SU-DHL-6 (cell line): ENCODE results near the gene SATL1.

ENCODE experiments used
- H2AFZ ChIP-seq: fragments of 200-600 bp; sonication (generic); 2 replicates; pipeline ENCODE4 v1.6.1; 2014; ENCODE audit warnings: low read depth, mild to moderate bottlenecking, moderate library complexity, mixed read lengths, antibody characterized with exemption, low read length; ENCODE audit not compliant: severe bottlenecking
- H3F3A ChIP-seq: fragments of 200-600 bp; shearing (Covaris generic); 2 replicates; pipeline ENCODE4 v1.6.0; 2016; ENCODE audit warnings: antibody characterized with exemption, mild to moderate bottlenecking; ENCODE audit not compliant: insufficient read depth
- H3K27ac ChIP-seq: fragments of 200-600 bp; sonication (generic); 2 replicates; pipeline ENCODE4 v1.5.1; 2016; ENCODE audit warnings: low read depth, mild to moderate bottlenecking, low read length, moderate library complexity, mixed read lengths
- H3K27me3 ChIP-seq: fragments of 200-600 bp; sonication (generic), shearing (Covaris generic); 2 replicates; pipeline ENCODE4 v1.6.0; 2014; ENCODE audit warnings: mild to moderate bottlenecking, low read length
- H3K36me3 ChIP-seq: fragments of 200-600 bp; sonication (generic); 2 replicates; pipeline ENCODE4 v1.6.1; 2014; ENCODE audit warnings: mild to moderate bottlenecking, low read length, mixed read lengths
- H3K4me2 ChIP-seq: fragments of 300-600, 200-600 bp; shearing (Covaris generic), sonication (generic); 2 replicates; pipeline ENCODE4 v1.6.0; 2014; ENCODE audit warnings: low read length, low read depth, mild to moderate bottlenecking; ENCODE audit not compliant: poor library complexity, severe bottlenecking
- H3K4me3 ChIP-seq: fragments of 200-600 bp; sonication (generic); 2 replicates; pipeline ENCODE4 v1.5.1; 2014; ENCODE audit warnings: antibody characterized with exemption, low read length, mild to moderate bottlenecking, mixed read lengths; ENCODE audit not compliant: insufficient read depth, poor library complexity, severe bottlenecking
- H3K79me2 ChIP-seq: fragments of 200-600 bp; sonication (generic); 2 replicates; pipeline ENCODE4 v1.6.1; 2014; ENCODE audit warnings: mild to moderate bottlenecking, low read length, moderate library complexity; ENCODE audit not compliant: insufficient read depth
- H3K9ac ChIP-seq: fragments of 200-600 bp; sonication (generic); 2 replicates; pipeline ENCODE4 v1.7.0; 2014; ENCODE audit warnings: mild to moderate bottlenecking, low read length
- H3K9me2 ChIP-seq: fragments of 200-600 bp; sonication (generic); replicated peaks from 2 replicates; pipeline ENCODE4 v1.6.1; 2014; ENCODE audit warnings: low read length; ENCODE audit not compliant: insufficient read depth
- H3K9me3 ChIP-seq: fragments of 200-600 bp; sonication (generic); 2 replicates; pipeline ENCODE4 v1.6.1; 2014; ENCODE audit warnings: low read length, mixed read lengths; ENCODE audit not compliant: insufficient read depth
- H4K20me1 ChIP-seq: fragments of 200-600 bp; sonication (generic); 2 replicates; pipeline ENCODE4 v1.6.1; 2014; ENCODE audit warnings: low read depth, mild to moderate bottlenecking, antibody characterized with exemption, low read length, moderate library complexity, mixed read lengths
- EZH2phosphoT487 ChIP-seq: fragments of 200-600 bp; sonication (generic), shearing (Covaris generic); conservative IDR thresholded peaks from 2 replicates; pipeline ENCODE4 v1.6.1; 2018; ENCODE audit warnings: mild to moderate bottlenecking, antibody characterized with exemption, low read length, moderate library complexity, mixed read lengths
- TF ChIP-seq, protein P1 (sequence below): fragments of 200-600 bp; sonication (generic); IDR thresholded peaks from one replicate; pipeline ENCODE4 v1.5.1; 2017; ENCODE audit warnings: antibody characterized with exemption, mild to moderate bottlenecking, low read length, moderate library complexity; ENCODE audit not compliant: insufficient read depth, poor library complexity, severe bottlenecking

Gene SATL1

DNA sequence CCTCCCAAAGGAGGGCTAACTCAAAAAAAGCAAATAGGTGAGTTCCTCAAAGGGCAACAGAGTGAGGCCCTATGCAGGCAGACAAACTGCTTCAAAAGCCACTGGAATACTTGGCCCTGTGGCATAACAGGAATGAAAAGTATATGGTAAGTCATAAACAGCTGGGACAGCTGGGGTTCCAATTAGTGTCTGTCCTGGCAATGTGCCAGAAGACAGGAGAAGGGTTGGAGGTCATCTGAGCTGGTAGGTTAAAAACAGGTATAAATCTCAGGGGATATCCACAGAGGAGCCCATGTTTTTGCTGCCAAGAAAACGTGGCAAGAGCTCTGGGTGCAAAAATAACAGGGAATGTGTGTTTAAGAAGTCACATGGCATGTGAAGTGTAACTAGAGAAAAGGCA, 128.3 kb downstream of the SATL1 start:
- Histone ChIP-seq H3K27ac (no peak overlapping the region), H3K36me3 (no peaks in the 10 kb centered on the region), H3K27me3 (no peaks in the 10 kb centered on the region), H3K4me3 (no peak overlapping the region), H3K9ac (no peak overlapping the region), H3K79me2 (no peaks in the 10 kb centered on the region), H3K4me2 (no peak overlapping the region), H4K20me1 (no peaks in the 10 kb centered on the region), H3K9me3 (no peaks in the 10 kb centered on the region), H2AFZ (no peak overlapping the region), H3F3A (peaks cover 3% of the 10 kb centered on the region; the same call in 1 of the 2 replicates), H3K9me2 (no peaks in the 10 kb centered on the region)
- TF ChIP-seq, protein P1, sequence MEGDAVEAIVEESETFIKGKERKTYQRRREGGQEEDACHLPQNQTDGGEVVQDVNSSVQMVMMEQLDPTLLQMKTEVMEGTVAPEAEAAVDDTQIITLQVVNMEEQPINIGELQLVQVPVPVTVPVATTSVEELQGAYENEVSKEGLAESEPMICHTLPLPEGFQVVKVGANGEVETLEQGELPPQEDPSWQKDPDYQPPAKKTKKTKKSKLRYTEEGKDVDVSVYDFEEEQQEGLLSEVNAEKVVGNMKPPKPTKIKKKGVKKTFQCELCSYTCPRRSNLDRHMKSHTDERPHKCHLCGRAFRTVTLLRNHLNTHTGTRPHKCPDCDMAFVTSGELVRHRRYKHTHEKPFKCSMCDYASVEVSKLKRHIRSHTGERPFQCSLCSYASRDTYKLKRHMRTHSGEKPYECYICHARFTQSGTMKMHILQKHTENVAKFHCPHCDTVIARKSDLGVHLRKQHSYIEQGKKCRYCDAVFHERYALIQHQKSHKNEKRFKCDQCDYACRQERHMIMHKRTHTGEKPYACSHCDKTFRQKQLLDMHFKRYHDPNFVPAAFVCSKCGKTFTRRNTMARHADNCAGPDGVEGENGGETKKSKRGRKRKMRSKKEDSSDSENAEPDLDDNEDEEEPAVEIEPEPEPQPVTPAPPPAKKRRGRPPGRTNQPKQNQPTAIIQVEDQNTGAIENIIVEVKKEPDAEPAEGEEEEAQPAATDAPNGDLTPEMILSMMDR: no peak
- no peak for TF ChIP-seq EZH2phosphoT487

DNA sequence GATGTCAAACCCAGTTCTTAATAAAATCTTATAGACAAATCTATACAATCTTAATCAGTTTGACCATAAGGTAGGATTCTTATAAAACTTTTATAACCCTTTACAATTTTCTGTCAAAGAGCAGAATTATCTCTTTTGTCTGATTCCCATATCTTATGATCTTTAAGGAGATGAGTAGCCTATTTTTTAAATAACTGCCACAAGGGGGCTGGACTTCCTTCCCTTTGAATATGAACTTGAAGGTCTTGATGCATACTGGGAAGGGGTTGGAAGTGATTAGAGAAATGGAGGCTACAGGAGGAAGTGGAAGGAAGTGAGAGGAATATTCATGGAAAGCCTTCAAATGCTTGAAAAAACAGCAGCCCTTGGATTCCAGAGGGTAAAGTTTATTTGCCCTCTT, 128.8 kb downstream of the SATL1 start:
- no peak overlapping the region for H3K4me2 ChIP-seq
- H3F3A ChIP-seq: peaks cover 3% of the 10 kb centered on the region; the same call in 1 of the 2 replicates
- no peaks in the 10 kb centered on the region for H3K36me3 ChIP-seq
- H3K9ac ChIP-seq: no peak overlapping the region
- no peaks in the 10 kb centered on the region for H3K9me3 ChIP-seq
- H2AFZ ChIP-seq: no peak overlapping the region
- no peaks in the 10 kb centered on the region for H4K20me1 ChIP-seq
- H3K79me2 ChIP-seq: no peaks in the 10 kb centered on the region
- H3K4me3 ChIP-seq: no peak overlapping the region
- TF ChIP-seq, protein P1: no peak
- TF ChIP-seq EZH2phosphoT487: no peak
- no peak overlapping the region for H3K27ac ChIP-seq
- H3K9me2 ChIP-seq: no peaks in the 10 kb centered on the region
- H3K27me3 ChIP-seq: no peaks in the 10 kb centered on the region

- Histone ChIP-seq H3K27ac (no peak overlapping the region), H3F3A (peaks cover 3% of the 10 kb centered on the region; the same call in 1 of the 2 replicates), H3K9me2 (no peaks in the 10 kb centered on the region), H3K4me3 (no peak overlapping the region), H3K4me2 (no peak overlapping the region), H3K9ac (no peak overlapping the region), H4K20me1 (no peaks in the 10 kb centered on the region), H3K79me2 (no peaks in the 10 kb centered on the region), H3K36me3 (no peaks in the 10 kb centered on the region), H3K9me3 (no peaks in the 10 kb centered on the region), H3K27me3 (no peaks in the 10 kb centered on the region), H2AFZ (no peak overlapping the region)
- TF ChIP-seq EZH2phosphoT487: no peak
- TF ChIP-seq, protein P1: no peak
These were observed 129.4 kb downstream of the SATL1 start for GRCh38 chrX:85114171-85114570.
